Cardiac fibroblast (primary cell): Measurements from ENCODE around the gene ARSG.
A peak's percentile ranks its signal among the peaks of the same experiment; 100 is the strongest.

Experiments used
- DNase-seq, 2 donors: peaks; one replicate each; pipeline versions ENCODE4 v3.0.0 to v3.0.0-alpha.2; 2010; ENCODE audit warnings: low read depth in 2 of 2
- H3K4me3 ChIP-seq, 2 donors: replicated peaks in 1 of 2; 1 replicate in 1 of 2; 2 replicates in 1 of 2; pipeline ENCODE4 v1.5.1; 2011; ENCODE audit warnings: low read depth in 2 of 2, low read length in 2 of 2, mild to moderate bottlenecking in 2 of 2, moderate library complexity in 1 of 2
- TF ChIP-seq, protein P1 (sequence below): IDR thresholded peaks from one replicate; pipeline ENCODE4 v1.5.1; 2011; ENCODE audit warnings: low read depth, mild to moderate bottlenecking, low read length, inconsistent platforms

Gene ARSG

DNA sequence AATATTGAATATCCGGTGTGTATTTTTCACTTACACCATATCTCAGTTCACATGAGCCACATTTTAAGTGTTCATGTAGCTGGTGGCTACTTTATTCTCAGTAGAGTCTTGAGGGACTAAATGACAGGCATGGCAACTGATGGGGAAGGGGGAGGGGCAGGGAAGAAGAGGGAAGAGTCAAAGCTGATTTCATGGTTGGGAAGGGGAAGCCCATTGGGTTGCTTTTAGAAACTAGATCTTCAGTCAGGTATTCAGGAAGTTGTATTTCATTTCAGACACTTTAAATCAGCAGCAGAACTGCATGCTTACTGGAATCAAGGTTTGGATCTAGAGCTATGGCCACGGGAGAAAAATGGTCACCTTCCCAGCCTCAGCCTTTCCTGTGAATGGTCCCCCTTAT, 168.9 kb downstream of the ARSG start:
- no peak overlapping the region for H3K4me3 ChIP-seq
- TF ChIP-seq, protein P1, sequence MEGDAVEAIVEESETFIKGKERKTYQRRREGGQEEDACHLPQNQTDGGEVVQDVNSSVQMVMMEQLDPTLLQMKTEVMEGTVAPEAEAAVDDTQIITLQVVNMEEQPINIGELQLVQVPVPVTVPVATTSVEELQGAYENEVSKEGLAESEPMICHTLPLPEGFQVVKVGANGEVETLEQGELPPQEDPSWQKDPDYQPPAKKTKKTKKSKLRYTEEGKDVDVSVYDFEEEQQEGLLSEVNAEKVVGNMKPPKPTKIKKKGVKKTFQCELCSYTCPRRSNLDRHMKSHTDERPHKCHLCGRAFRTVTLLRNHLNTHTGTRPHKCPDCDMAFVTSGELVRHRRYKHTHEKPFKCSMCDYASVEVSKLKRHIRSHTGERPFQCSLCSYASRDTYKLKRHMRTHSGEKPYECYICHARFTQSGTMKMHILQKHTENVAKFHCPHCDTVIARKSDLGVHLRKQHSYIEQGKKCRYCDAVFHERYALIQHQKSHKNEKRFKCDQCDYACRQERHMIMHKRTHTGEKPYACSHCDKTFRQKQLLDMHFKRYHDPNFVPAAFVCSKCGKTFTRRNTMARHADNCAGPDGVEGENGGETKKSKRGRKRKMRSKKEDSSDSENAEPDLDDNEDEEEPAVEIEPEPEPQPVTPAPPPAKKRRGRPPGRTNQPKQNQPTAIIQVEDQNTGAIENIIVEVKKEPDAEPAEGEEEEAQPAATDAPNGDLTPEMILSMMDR: no peak
- DNase-seq: no peak

GRCh38 chr17:68460715-68461114, 169.4 kb downstream of the ARSG start:
- TF ChIP-seq, protein P1: no peak
- DNase-seq: no peak
- no peak overlapping the region for H3K4me3 ChIP-seq

- H3K4me3 ChIP-seq: no peak overlapping the region
- TF ChIP-seq, protein P1: no peak
- DNase-seq: no peak
Observed at GRCh38 chr17:68461122-68461539, 169.8 kb downstream of the ARSG start.

DNA sequence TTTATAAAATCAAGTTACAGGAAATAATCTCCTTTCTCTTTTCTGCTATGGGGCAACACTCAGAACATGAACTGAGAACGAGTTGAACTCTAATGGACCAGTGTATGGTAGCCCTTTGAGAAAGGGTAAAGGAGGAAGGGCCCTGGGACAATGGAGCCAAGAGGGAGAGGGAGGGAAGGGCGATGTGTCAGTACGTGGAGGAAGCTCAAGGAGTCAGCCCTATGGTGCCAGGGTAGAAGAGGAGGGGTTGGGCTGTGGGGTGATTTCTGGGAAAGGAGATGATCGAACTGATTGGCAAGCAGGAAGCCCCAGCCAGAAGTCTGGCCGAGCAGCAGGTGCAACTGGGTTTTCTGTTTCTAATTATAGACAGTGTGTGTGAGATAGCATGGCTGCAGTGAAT, 170.3 kb downstream of the ARSG start:
- no peak for DNase-seq
- TF ChIP-seq, protein P1: no peak
- H3K4me3 ChIP-seq: no peak overlapping the region

DNA sequence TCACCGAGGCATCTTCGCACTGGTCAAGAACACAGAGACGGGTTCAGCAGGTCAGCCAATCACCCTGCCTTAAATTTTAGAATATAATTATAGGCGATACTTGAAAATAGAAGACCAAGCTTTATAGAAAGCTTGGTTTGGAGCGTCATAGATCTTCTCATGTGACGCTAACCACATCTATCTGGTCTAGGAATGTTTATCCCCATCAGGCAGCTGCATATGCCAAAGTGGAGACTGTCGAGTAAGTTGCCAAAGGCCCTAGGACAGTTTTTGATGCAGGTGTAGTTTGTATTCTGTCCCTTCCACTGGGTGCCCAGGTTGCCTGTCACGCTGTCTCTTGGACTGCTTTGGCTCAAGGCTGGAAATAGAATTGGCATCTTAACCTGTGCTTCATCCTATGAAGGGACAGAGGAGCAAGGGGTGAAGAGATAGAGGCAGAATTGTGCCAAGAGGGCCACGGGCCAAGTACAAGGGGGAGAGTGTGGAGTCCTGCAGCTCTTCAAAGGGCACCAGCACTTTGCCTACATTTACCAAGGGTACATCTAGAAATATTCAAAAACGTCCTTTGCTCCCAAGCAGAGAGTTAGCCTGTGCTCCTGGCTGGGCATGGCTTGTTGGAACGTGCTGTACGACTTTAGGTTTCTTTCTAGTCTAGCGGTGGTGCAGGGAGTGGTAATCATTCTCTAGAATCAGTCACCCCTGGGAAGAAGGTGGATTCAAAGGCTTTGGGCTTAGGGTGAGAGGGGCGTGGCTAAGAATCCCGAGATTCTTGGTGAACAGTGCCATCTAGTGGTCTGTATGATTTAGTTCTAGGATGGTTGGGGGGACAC, 171.3 kb downstream of the ARSG start:
- TF ChIP-seq, protein P1: peak; percentile 63
- H3K4me3 ChIP-seq: no peak overlapping the region
- DNase-seq: peak; percentile 87 to 90

- H3K4me3 ChIP-seq: no peak overlapping the region
- DNase-seq: no peak
- TF ChIP-seq, protein P1: no peak
Observed at GRCh38 chr17:68463211-68464019, 172.1 kb downstream of the ARSG start.
